Tibial nerve (tissue), 4 donors: ENCODE data around the gene CARMIL1.

ENCODE experiments used
- EP300 ChIP-seq, 2 donors: sonication (generic); formaldehyde crosslinking; IDR thresholded peaks; one replicate each; pipeline ENCODE4 v1.6.1; 2017; ENCODE audit warnings: antibody characterized with exemption in 2 of 2, mild to moderate bottlenecking in 1 of 2
- POLR2A ChIP-seq, 2 donors: fragments of 450-650 bp; IDR thresholded peaks; one replicate each; pipeline ENCODE4 v1.6.1; 2017; ENCODE audit warnings: antibody characterized with exemption in 2 of 2, mild to moderate bottlenecking in 2 of 2, moderate library complexity in 2 of 2
- TF ChIP-seq, protein P1 (sequence below), 5 experiments: fragments of 200-600 bp in 3 of 5; fragments of 450-650 bp in 2 of 5; sonication (generic) in 3 of 5; IDR thresholded peaks; one replicate each; pipeline ENCODE4 v1.5.1; 2016 to 2019; ENCODE audit warnings: antibody characterized with exemption in 5 of 5, mild to moderate bottlenecking in 3 of 5, moderate library complexity in 2 of 5

DNA sequence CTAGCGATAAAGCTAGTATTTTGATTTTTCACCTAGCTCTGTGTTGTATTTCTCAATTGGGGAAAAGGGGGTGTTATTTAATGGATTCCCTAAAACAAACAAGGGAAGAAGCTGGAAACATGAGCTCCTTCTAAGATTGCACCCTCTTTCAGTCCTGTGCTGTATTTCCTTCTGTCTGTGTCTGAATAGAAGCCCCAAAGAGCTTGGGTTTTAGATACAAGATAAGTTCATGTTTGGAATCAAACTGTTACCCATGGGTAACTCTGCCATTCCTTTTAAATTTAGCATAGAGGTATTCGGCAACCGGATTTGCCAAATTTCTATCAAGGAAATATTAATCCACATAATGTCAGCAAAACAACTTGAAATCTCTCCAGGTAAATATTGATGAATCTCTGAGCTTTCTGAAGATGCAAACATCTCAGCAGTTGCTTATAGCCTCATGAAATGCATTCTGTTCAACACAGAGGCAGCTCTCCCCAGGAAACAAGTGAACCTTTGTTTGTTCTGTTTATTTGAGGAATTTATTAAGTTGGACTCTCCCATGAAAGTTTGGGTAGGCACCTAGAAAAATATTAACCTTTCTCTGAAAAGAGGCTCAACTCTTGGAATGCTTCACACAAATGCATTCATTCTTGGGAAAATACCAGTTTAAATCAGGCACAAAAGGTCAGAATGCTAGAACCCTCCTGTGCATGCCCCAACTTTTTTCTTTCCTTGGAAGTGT, 362.9 kb downstream of the CARMIL1 start:
- TF ChIP-seq, protein P1, sequence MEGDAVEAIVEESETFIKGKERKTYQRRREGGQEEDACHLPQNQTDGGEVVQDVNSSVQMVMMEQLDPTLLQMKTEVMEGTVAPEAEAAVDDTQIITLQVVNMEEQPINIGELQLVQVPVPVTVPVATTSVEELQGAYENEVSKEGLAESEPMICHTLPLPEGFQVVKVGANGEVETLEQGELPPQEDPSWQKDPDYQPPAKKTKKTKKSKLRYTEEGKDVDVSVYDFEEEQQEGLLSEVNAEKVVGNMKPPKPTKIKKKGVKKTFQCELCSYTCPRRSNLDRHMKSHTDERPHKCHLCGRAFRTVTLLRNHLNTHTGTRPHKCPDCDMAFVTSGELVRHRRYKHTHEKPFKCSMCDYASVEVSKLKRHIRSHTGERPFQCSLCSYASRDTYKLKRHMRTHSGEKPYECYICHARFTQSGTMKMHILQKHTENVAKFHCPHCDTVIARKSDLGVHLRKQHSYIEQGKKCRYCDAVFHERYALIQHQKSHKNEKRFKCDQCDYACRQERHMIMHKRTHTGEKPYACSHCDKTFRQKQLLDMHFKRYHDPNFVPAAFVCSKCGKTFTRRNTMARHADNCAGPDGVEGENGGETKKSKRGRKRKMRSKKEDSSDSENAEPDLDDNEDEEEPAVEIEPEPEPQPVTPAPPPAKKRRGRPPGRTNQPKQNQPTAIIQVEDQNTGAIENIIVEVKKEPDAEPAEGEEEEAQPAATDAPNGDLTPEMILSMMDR (IDR thresholded peaks at IDR 0.05): no peak
- TF ChIP-seq POLR2A (IDR thresholded peaks at IDR 0.05) (no peak), EP300 (IDR thresholded peaks at IDR 0.05) (no peak)
